IMR-90 (cell line): ENCODE results near the gene ADD3. TPM values are rescaled to one million over a fixed set of nuclear protein-coding genes. Genes with fewer than 3 reads are reported as not detected.

Experiments
- ATAC-seq: fragments of 200-7000 bp; cut with Tn5 transposase; 2 replicates; pipeline ENCODE4 v1.9.1; 2020; ENCODE audit warnings: low read depth, mild to moderate bottlenecking, moderate library complexity
- BruUV-seq: library from RNA; stranded (reverse); fragments of 400-500 nt; replicated peaks from 2 replicates; lab custom pipeline; 2021; lab: Mats Ljungman, UMichigan
- CTCF ChIA-PET: fragments of 300-600 bp; formaldehyde crosslinking; extraction: SDS; loops from one replicate; lab custom pipeline; 2021; ENCODE audit warnings: antibody characterized with exemption; lab: Yijun Ruan, JAX
- POLR2A ChIA-PET: fragments of 300-600 bp; sonication (Branson Sonifier 250); formaldehyde crosslinking; loops from one replicate; lab custom pipeline; 2022; ENCODE audit warnings: antibody characterized with exemption; ENCODE audit not compliant: unreplicated experiment; lab: Charles Lee
- DNase-seq: peaks from one replicate; pipeline ENCODE4 v3.0.0; 2013
- H2AFZ ChIP-seq: replicated peaks from 2 replicates; pipeline ENCODE3; 2013; ENCODE audit warnings: low read length, mild to moderate bottlenecking; ENCODE audit not compliant: poor library complexity
- H2AK5ac ChIP-seq: 2 replicates; pipeline ENCODE4 v1.6.1; 2013; ENCODE audit warnings: low read depth, low read length, inconsistent platforms
- H2AK9ac ChIP-seq: replicated peaks from 2 replicates; pipeline ENCODE3; 2013; ENCODE audit warnings: mild to moderate bottlenecking, low read depth, low read length, moderate library complexity; ENCODE audit not compliant: poor library complexity
- H2BK120ac ChIP-seq: 2 replicates; pipeline ENCODE4 v1.6.1; 2013; ENCODE audit warnings: low read depth, low read length, inconsistent platforms
- H2BK15ac ChIP-seq: 3 replicates; pipeline ENCODE4 v1.6.1; 2013; ENCODE audit warnings: low read depth, low read length, inconsistent platforms
- H2BK20ac ChIP-seq: 2 replicates; pipeline ENCODE4 v1.6.1; 2013; ENCODE audit warnings: low read depth, mild to moderate bottlenecking, inconsistent platforms, low read length, moderate library complexity
- H2BK5ac ChIP-seq: 2 replicates; pipeline ENCODE4 v1.6.1; 2013; ENCODE audit warnings: mild to moderate bottlenecking, low read depth, low read length, inconsistent platforms; ENCODE audit not compliant: poor library complexity, severe bottlenecking
- H3K14ac ChIP-seq: replicated peaks from 2 replicates; pipeline ENCODE4 v1.6.1; 2013; ENCODE audit warnings: low read depth, low read length, inconsistent platforms
- H3K18ac ChIP-seq: 2 replicates; pipeline ENCODE4 v1.6.1; 2013; ENCODE audit warnings: low read depth, low read length, control low read depth
- H3K23ac ChIP-seq: 2 replicates; pipeline ENCODE4 v1.6.1; 2013; ENCODE audit warnings: low read depth, low read length, inconsistent platforms
- H3K27ac ChIP-seq: 2 replicates; pipeline ENCODE4 v1.5.1; 2013; ENCODE audit warnings: mild to moderate bottlenecking, control low read depth, low read length; ENCODE audit not compliant: insufficient read depth
- H3K27me3 ChIP-seq: 2 replicates; pipeline ENCODE4 v1.6.1; 2013; ENCODE audit warnings: low read length; ENCODE audit not compliant: control insufficient read depth, insufficient read depth
- H3K36me3 ChIP-seq: 2 replicates; pipeline ENCODE4 v1.6.1; 2013; ENCODE audit warnings: low read length, mixed read lengths; ENCODE audit not compliant: control insufficient read depth, insufficient read depth
- H3K4ac ChIP-seq: 2 replicates; pipeline ENCODE4 v1.6.1; 2013; ENCODE audit warnings: low read depth, low read length, inconsistent platforms
- H3K4me1 ChIP-seq: 2 replicates; pipeline ENCODE4 v1.6.1; 2013; ENCODE audit warnings: low read length, mixed read lengths; ENCODE audit not compliant: control insufficient read depth, insufficient read depth
- H3K4me2 ChIP-seq: 2 replicates; pipeline ENCODE4 v1.6.1; 2013; ENCODE audit warnings: low read depth, mild to moderate bottlenecking, control low read depth, low read length, moderate library complexity
- H3K4me3 ChIP-seq: 2 replicates; pipeline ENCODE4 v1.5.1; 2013; ENCODE audit warnings: low read depth, mild to moderate bottlenecking, control low read depth, low read length, moderate library complexity; ENCODE audit not compliant: insufficient read depth
- H3K56ac ChIP-seq: 2 replicates; pipeline ENCODE4 v1.6.1; 2013; ENCODE audit warnings: low read length, inconsistent platforms; ENCODE audit not compliant: insufficient read depth; ENCODE audit errors: extremely low read depth
- H3K79me1 ChIP-seq, 2 experiments: 2 replicates each; pipeline ENCODE4 v1.6.1; 2013; ENCODE audit warnings: low read length in 2 of 2, inconsistent platforms in 1 of 2, low read depth in 1 of 2
- H3K9ac ChIP-seq: 2 replicates; pipeline ENCODE4 v1.6.1; 2013; ENCODE audit warnings: low read depth, low read length, control low read depth
- H3K9me1 ChIP-seq: 2 replicates; pipeline ENCODE4 v1.6.1; 2013; ENCODE audit warnings: low read length, inconsistent platforms; ENCODE audit not compliant: insufficient read depth
- H3K9me3 ChIP-seq: 2 replicates; pipeline ENCODE4 v1.6.1; 2013; ENCODE audit warnings: low read length; ENCODE audit not compliant: control insufficient read depth, insufficient read depth
- H4K20me1 ChIP-seq: 2 replicates; pipeline ENCODE4 v1.6.1; 2013; ENCODE audit warnings: low read length, inconsistent platforms; ENCODE audit not compliant: insufficient read depth
- H4K5ac ChIP-seq: 2 replicates; pipeline ENCODE4 v1.6.1; 2013; ENCODE audit warnings: mild to moderate bottlenecking, low read depth, low read length, control low read depth
- H4K8ac ChIP-seq, 2 experiments: 2 replicates each; pipeline ENCODE4 v1.6.1; 2013; ENCODE audit warnings: low read depth in 2 of 2, low read length in 2 of 2, control low read depth in 1 of 2, inconsistent platforms in 1 of 2
- H4K91ac ChIP-seq: 2 replicates; pipeline ENCODE4 v1.6.1; 2013; ENCODE audit warnings: low read depth, low read length, inconsistent platforms; ENCODE audit not compliant: insufficient read depth
- BHLHE40 ChIP-seq: fragments of 150-350 bp; IDR thresholded peaks from 2 replicates; pipeline ENCODE4 v1.6.1; 2016; ENCODE audit warnings: mild to moderate bottlenecking, low read depth, low read length
- CEBPB ChIP-seq: IDR thresholded peaks from 2 replicates; pipeline ENCODE4 v1.6.1; 2012; ENCODE audit warnings: low read depth, low read length, improper control_type of control experiment
- CHD1 ChIP-seq: IDR thresholded peaks from 2 replicates; pipeline ENCODE4 v1.6.1; 2012; ENCODE audit warnings: low read depth, low read length, improper control_type of control experiment
- FOS ChIP-seq: fragments of 150-350 bp; IDR thresholded peaks from 2 replicates; pipeline ENCODE4 v1.6.1; 2016; ENCODE audit warnings: low read depth, low read length
- MAFK ChIP-seq: IDR thresholded peaks from 2 replicates; pipeline ENCODE4 v1.6.1; 2012; ENCODE audit warnings: low read depth, low read length, improper control_type of control experiment
- MAZ ChIP-seq: IDR thresholded peaks from 2 replicates; pipeline ENCODE4 v1.6.1; 2012; ENCODE audit warnings: low read depth, mild to moderate bottlenecking, low read length, improper control_type of control experiment, moderate library complexity, borderline replicate concordance
- MXI1 ChIP-seq: IDR thresholded peaks from 2 replicates; pipeline ENCODE4 v1.6.1; 2012; ENCODE audit warnings: low read depth, mild to moderate bottlenecking, low read length, moderate library complexity, borderline replicate concordance
- NFE2L2 ChIP-seq: fragments of 150-350 bp; IDR thresholded peaks from 2 replicates; pipeline ENCODE4 v1.6.1; 2016; ENCODE audit warnings: low read depth, mild to moderate bottlenecking, low read length
- POLR2A ChIP-seq: IDR thresholded peaks from 2 replicates; pipeline ENCODE4 v1.6.1; 2012; ENCODE audit warnings: mild to moderate bottlenecking, low read depth, low read length
- RAD21 ChIP-seq: IDR thresholded peaks from 2 replicates; pipeline ENCODE4 v1.6.1; 2012; ENCODE audit warnings: low read length, improper control_type of control experiment
- RCOR1 ChIP-seq: IDR thresholded peaks from 2 replicates; pipeline ENCODE4 v1.6.1; 2012; ENCODE audit warnings: mild to moderate bottlenecking, low read length, improper control_type of control experiment; ENCODE audit not compliant: insufficient replicate concordance
- RFX5 ChIP-seq: IDR thresholded peaks from 2 replicates; pipeline ENCODE4 v1.8.0; 2012; ENCODE audit warnings: low read depth, mild to moderate bottlenecking, low read length, moderate library complexity
- SMC3 ChIP-seq: fragments of 150-350 bp; IDR thresholded peaks from 2 replicates; pipeline ENCODE4 v1.6.1; 2016; ENCODE audit warnings: low read depth, mild to moderate bottlenecking, antibody characterized with exemption, low read length, moderate library complexity
- WGBS, 2 experiments: methylation state at CpG; one replicate each; pipeline versions ENCODE4 v1.1.5 to v1.1.7; 2013; ENCODE audit warnings: missing lambda C conversion rate in 2 of 2; ENCODE audit not compliant: insufficient read length in 1 of 2; ENCODE audit errors: extremely low coverage in 2 of 2; 5-methylcytosine and 5-hydroxymethylcytosine counted together
- dilution Hi-C: fragments of 300-500 bp; cut with HindIII; formaldehyde crosslinking; loops from one replicate; pipeline ENCODE4 v1.14.3; 2018; ENCODE audit warnings: low sequenced_read_pairs; ENCODE audit not compliant: unreplicated experiment
- in situ Hi-C: fragments of 300-500 bp; cut with MboI; formaldehyde crosslinking; loops from 3 replicates; pipeline ENCODE4 v1.14.3; 2019; ENCODE audit warnings: low sequenced_read_pairs, inconsistent platforms, mixed read lengths
- intact Hi-C: fragments of 100-400 bp; cut with micrococcal nuclease; formaldehyde crosslinking; loops from 2 replicates; pipeline ENCODE4 v1.10.0; 2022
- polyA plus RNA-seq, 3 experiments: library from polyadenylated mRNA; depleted of rRNA; stranded (reverse); fragments of >200 nt; gene quantifications; 2 replicates each; pipeline ENCODE4 v1.2.3, GENCODE V29; 2012; ENCODE audit warnings: low replicate concordance in 1 of 3
- total RNA-seq: library from RNA; depleted of rRNA; stranded (reverse); fragments of >200 nt; gene quantifications from 2 replicates; pipeline ENCODE4 v1.2.3, GENCODE V29; 2012
- TF ChIP-seq, protein P1 (sequence below): fragments of 150-350 bp; IDR thresholded peaks from 2 replicates; pipeline ENCODE4 v1.6.1; 2017; ENCODE audit warnings: mild to moderate bottlenecking, antibody characterized with exemption, low read length, low read depth
- TF ChIP-seq, protein P2 (sequence below): fragments of 150-350 bp; IDR thresholded peaks from 2 replicates; pipeline ENCODE4 v1.6.1; 2016; ENCODE audit warnings: low read depth, mild to moderate bottlenecking, low read length, moderate library complexity, borderline replicate concordance
- TF ChIP-seq, protein P3 (sequence below): conservative IDR thresholded peaks from 2 replicates; pipeline ENCODE4 v1.5.1; 2012; ENCODE audit warnings: mild to moderate bottlenecking, low read depth, low read length, improper control_type of control experiment

ADD3 gene
- total and polyA plus RNA-seq, 2 of the 4 experiments (the other 2 are of a cell fraction): 138 to 212 TPM

DNA sequence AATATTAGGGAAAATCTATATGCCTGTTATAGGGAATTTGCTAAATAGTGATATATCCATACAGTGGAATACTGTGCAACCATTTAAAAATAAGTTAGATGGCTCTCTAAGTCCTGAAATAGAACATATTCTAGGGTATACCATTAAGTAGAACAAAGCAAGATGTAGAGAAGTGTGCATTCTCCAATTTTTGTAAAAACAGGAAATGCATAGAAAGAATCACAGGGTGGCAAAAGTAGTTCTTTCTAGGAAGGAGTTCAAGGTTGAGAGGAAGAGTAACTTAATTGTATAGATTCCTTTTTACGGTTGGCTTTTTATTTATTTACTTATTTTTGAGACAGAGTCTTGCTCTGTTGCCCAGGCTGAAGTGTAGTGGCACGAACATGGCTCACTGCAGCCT, 43.7 kb downstream of the ADD3 start:
- no peak overlapping the region for H3K27ac ChIP-seq
- ATAC-seq (no peak), DNase-seq (no peak)
- no peak overlapping the region for H3K4ac ChIP-seq
- H3K27me3 ChIP-seq: no peaks in the 10 kb centered on the region
- no peak overlapping the region for H3K18ac ChIP-seq
- intact Hi-C loops (no loop called here), in situ Hi-C loops (no loop called here), dilution Hi-C loops (no loop called here)
- no peak overlapping the region for H3K4me3 ChIP-seq
- TF ChIP-seq FOS: no peak
- TF ChIP-seq BHLHE40: no peak
- no peak for TF ChIP-seq SMC3
- no peak for TF ChIP-seq POLR2A
- TF ChIP-seq RAD21: no peak
- no peak for TF ChIP-seq CEBPB
- no peak for TF ChIP-seq MXI1
- TF ChIP-seq, protein P1, sequence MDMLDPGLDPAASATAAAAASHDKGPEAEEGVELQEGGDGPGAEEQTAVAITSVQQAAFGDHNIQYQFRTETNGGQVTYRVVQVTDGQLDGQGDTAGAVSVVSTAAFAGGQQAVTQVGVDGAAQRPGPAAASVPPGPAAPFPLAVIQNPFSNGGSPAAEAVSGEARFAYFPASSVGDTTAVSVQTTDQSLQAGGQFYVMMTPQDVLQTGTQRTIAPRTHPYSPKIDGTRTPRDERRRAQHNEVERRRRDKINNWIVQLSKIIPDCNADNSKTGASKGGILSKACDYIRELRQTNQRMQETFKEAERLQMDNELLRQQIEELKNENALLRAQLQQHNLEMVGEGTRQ: no peak
- TF ChIP-seq CHD1: no peak
- no peak for TF ChIP-seq MAFK
- TF ChIP-seq RCOR1: no peak
- TF ChIP-seq, protein P2, sequence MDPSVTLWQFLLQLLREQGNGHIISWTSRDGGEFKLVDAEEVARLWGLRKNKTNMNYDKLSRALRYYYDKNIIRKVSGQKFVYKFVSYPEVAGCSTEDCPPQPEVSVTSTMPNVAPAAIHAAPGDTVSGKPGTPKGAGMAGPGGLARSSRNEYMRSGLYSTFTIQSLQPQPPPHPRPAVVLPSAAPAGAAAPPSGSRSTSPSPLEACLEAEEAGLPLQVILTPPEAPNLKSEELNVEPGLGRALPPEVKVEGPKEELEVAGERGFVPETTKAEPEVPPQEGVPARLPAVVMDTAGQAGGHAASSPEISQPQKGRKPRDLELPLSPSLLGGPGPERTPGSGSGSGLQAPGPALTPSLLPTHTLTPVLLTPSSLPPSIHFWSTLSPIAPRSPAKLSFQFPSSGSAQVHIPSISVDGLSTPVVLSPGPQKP: no peak
- TF ChIP-seq RFX5: no peak
- TF ChIP-seq, protein P3, sequence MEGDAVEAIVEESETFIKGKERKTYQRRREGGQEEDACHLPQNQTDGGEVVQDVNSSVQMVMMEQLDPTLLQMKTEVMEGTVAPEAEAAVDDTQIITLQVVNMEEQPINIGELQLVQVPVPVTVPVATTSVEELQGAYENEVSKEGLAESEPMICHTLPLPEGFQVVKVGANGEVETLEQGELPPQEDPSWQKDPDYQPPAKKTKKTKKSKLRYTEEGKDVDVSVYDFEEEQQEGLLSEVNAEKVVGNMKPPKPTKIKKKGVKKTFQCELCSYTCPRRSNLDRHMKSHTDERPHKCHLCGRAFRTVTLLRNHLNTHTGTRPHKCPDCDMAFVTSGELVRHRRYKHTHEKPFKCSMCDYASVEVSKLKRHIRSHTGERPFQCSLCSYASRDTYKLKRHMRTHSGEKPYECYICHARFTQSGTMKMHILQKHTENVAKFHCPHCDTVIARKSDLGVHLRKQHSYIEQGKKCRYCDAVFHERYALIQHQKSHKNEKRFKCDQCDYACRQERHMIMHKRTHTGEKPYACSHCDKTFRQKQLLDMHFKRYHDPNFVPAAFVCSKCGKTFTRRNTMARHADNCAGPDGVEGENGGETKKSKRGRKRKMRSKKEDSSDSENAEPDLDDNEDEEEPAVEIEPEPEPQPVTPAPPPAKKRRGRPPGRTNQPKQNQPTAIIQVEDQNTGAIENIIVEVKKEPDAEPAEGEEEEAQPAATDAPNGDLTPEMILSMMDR: no peak
- TF ChIP-seq NFE2L2: no peak
- no peak for TF ChIP-seq MAZ
- ChIA-PET CTCF (interaction anchor here (0.6 kb wide), 1 partner anchor 18 kb away, joined by 4 read pairs; no protein-coding TSS in a partner anchor), POLR2A (no interaction called here)
- no peak overlapping the region for H3K56ac ChIP-seq
- H3K9ac ChIP-seq: no peak overlapping the region
- H3K23ac ChIP-seq: no peak overlapping the region
- H3K9me3 ChIP-seq: no peaks in the 10 kb centered on the region
- peaks cover 24 to 50% of the 10 kb centered on the region in 2 experiments for H3K79me1 ChIP-seq
- H4K20me1 ChIP-seq: peaks cover 4% of the 10 kb centered on the region; the same call in 1 of the 2 replicates
- H3K9me1 ChIP-seq: peaks cover 7% of the 10 kb centered on the region
- no peak overlapping the region for H2BK15ac ChIP-seq
- no peak overlapping the region for H3K4me2 ChIP-seq
- no peak overlapping the region for H2BK5ac ChIP-seq
- peaks cover 10% of the 10 kb centered on the region for H3K4me1 ChIP-seq
- no peak overlapping the region for H4K91ac ChIP-seq
- H2AFZ ChIP-seq: no peak overlapping the region
- no peak overlapping the region for H4K5ac ChIP-seq
- no peak overlapping the region for H2AK9ac ChIP-seq
- no CpG with 5 or more reads among the region's 2 CpGs for WGBS, 2 experiments
- no peak overlapping the region for H2BK20ac ChIP-seq
- no peaks in the 10 kb centered on the region for H3K36me3 ChIP-seq
- H4K8ac ChIP-seq: no peak overlapping the region
- no TSS peak for BruUV-seq
- H3K14ac ChIP-seq: no peak overlapping the region
- H2AK5ac ChIP-seq: no peak overlapping the region
- no peak overlapping the region for H2BK120ac ChIP-seq
